Ovary (tissue), 3 donors: ENCODE results near the gene BUD13.

Source experiments
- CTCF ChIP-seq, 3 donors: fragments of 450-650 bp in 2 of 3; fragments of 200-600 bp in 1 of 3; IDR thresholded peaks; one replicate each; pipeline versions ENCODE4 v1.5.1 to v1.8.0; 2016 to 2022; ENCODE audit warnings: antibody characterized with exemption in 3 of 3, mild to moderate bottlenecking in 1 of 3
- EP300 ChIP-seq: sonication (generic); formaldehyde crosslinking; IDR thresholded peaks from one replicate; pipeline ENCODE4 v1.6.1; 2017; ENCODE audit warnings: antibody characterized with exemption
- POLR2A ChIP-seq: fragments of 450-650 bp; IDR thresholded peaks from one replicate; pipeline ENCODE4 v1.6.1; 2017; ENCODE audit warnings: antibody characterized with exemption, mild to moderate bottlenecking, moderate library complexity
- donor health status: DM: no; HTN: no; CAD: no.

GRCh38 chr11:116804001-116804400, 31.2 kb upstream of the BUD13 start:
- TF ChIP-seq CTCF (IDR thresholded peaks at IDR 0.05): no peak
- TF ChIP-seq EP300: no peak
- TF ChIP-seq POLR2A: no peak
